Measurements from ENCODE around the gene GPN1. TPM values are rescaled to one million over a fixed set of nuclear protein-coding genes. Genes with fewer than 3 reads are reported as not detected.
A peak's percentile ranks its signal among the peaks of the same experiment; 100 is the strongest.

Gene GPN1
- total RNA-seq, 4 donors from 2014 or later, result 21.0 to 30.0 (median 25.0) TPM

- H3K36me3 ChIP-seq, result no peaks in the 10 kb centered on the region
- intact Hi-C loops (cut with DNase I; ENCODE audit: low total_unique reads) (loop anchor here (5.0 kb wide), 1 partner anchor 96 kb away; the partner anchor contains the start of gene IFT172), in situ Hi-C loops (cut with MboI; ENCODE audit: low sequenced_read_pairs in 4 of 4) (no loop called here)
- TF ChIP-seq, protein P1, sequence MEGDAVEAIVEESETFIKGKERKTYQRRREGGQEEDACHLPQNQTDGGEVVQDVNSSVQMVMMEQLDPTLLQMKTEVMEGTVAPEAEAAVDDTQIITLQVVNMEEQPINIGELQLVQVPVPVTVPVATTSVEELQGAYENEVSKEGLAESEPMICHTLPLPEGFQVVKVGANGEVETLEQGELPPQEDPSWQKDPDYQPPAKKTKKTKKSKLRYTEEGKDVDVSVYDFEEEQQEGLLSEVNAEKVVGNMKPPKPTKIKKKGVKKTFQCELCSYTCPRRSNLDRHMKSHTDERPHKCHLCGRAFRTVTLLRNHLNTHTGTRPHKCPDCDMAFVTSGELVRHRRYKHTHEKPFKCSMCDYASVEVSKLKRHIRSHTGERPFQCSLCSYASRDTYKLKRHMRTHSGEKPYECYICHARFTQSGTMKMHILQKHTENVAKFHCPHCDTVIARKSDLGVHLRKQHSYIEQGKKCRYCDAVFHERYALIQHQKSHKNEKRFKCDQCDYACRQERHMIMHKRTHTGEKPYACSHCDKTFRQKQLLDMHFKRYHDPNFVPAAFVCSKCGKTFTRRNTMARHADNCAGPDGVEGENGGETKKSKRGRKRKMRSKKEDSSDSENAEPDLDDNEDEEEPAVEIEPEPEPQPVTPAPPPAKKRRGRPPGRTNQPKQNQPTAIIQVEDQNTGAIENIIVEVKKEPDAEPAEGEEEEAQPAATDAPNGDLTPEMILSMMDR (IDR thresholded peaks at IDR 0.05 in 4 of 5, conservative IDR thresholded peaks at IDR 0.05 in 1 of 5), result no peak
- no peak for TF ChIP-seq POLR2A (IDR thresholded peaks at IDR 0.05)
- peaks cover 0 to 4% (median 0%) of the 10 kb centered on the region in 3 donors for H3K9me3 ChIP-seq
- ATAC-seq (peak in 1 of 2 donors; percentile 15), DNase-seq (no peak)
- peak overlapping the region; percentile 54 to 86 (median 64) for H3K4me3 ChIP-seq
- H3K4me1 ChIP-seq, result peaks cover 14 to 16% of the 10 kb centered on the region in 2 donors
- H3K27me3 ChIP-seq, result no peaks in the 10 kb centered on the region
- H3K27ac ChIP-seq, result peak overlapping the region; percentile 43 to 74 (median 63)
Observed at GRCh38 chr2:27583390-27583915, 45.4 kb upstream of the GPN1 start.

GRCh38 chr2:27584597-27584996 lies 44.3 kb upstream of the GPN1 start:
- in situ Hi-C loops (cut with MboI; ENCODE audit: low sequenced_read_pairs in 4 of 4), result no loop called here
- peaks cover 14 to 16% of the 10 kb centered on the region in 2 donors for H3K4me1 ChIP-seq
- H3K27me3 ChIP-seq, result no peaks in the 10 kb centered on the region
- no peaks in the 10 kb centered on the region for H3K9me3 ChIP-seq
- H3K4me3 ChIP-seq, result no peak overlapping the region
- ATAC-seq (no peak), DNase-seq (no peak)
- intact Hi-C loops (cut with DNase I; ENCODE audit: low total_unique reads), result loop anchor here (5.0 kb wide), 1 partner anchor 97 kb away; the partner anchor contains the start of gene IFT172
- no peak overlapping the region for H3K27ac ChIP-seq
- H3K36me3 ChIP-seq, result no peaks in the 10 kb centered on the region
- TF ChIP-seq POLR2A (IDR thresholded peaks at IDR 0.05), result no peak
- TF ChIP-seq, protein P1 (IDR thresholded peaks at IDR 0.05 in 4 of 5, conservative IDR thresholded peaks at IDR 0.05 in 1 of 5), result no peak

DNA sequence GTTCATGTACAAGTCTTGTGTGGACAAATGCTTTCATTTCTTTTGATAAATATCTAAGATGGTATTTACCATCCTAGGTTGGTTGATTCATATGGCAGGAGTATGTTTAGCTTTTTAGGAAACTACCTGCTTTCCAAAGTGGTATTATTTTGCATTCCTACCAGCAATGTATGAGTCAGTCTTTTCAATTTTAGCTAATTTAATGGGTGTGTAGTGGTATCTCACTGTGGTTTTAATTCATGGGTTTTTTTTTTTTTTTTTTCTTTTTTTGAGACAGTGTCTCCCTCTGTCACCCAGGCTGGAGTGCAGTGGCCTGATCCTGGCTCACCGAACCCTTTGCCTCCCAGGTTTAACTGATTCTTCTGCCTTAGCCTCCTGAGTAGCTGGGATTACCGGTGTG lies 41.8 kb upstream of the GPN1 start:
- H3K36me3 ChIP-seq, result no peaks in the 10 kb centered on the region
- no peak for DNase-seq
- intact Hi-C loops (cut with DNase I; ENCODE audit: low total_unique reads), result no loop called here
- peaks cover 0 to 3% (median 0%) of the 10 kb centered on the region in 3 donors for H3K9me3 ChIP-seq
- no peak overlapping the region for H3K27ac ChIP-seq
- no peak overlapping the region for H3K4me3 ChIP-seq
- ATAC-seq, result no peak
- no peaks in the 10 kb centered on the region for H3K27me3 ChIP-seq
- in situ Hi-C loops (cut with MboI; ENCODE audit: low sequenced_read_pairs in 4 of 4), result no loop called here
- TF ChIP-seq POLR2A (IDR thresholded peaks at IDR 0.05), result no peak
- TF ChIP-seq, protein P1 (IDR thresholded peaks at IDR 0.05 in 4 of 5, conservative IDR thresholded peaks at IDR 0.05 in 1 of 5), result no peak
- H3K4me1 ChIP-seq, result peaks cover 14 to 16% of the 10 kb centered on the region in 2 donors

DNA sequence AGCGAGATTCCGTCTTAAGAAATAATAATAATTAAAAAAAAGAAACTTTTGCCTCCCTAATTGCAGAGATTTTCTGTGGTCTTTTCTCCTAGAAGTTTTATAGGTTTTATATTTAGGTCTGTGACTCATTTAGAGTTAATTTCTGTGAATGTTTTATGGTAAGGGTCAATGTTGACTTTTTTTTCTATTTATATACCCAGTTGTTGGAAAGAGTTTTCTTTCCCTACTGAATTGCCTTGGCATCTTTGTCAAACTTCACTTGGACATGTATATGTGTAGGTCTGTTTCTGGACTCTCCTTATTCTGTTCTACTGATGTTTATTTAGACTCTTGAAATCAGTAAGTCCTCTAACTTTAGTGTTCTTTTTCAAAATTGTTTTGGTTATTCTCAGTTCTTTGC lies 40.5 kb upstream of the GPN1 start:
- no peak for ATAC-seq
- in situ Hi-C loops (cut with MboI; ENCODE audit: low sequenced_read_pairs in 4 of 4) (no loop called here), intact Hi-C loops (cut with DNase I; ENCODE audit: low total_unique reads) (no loop called here)
- Histone ChIP-seq H3K4me1 (peaks cover 12 to 15% of the 10 kb centered on the region in 2 donors), H3K4me3 (no peak overlapping the region), H3K27me3 (no peaks in the 10 kb centered on the region), H3K9me3 (peaks cover 0 to 3% (median 0%) of the 10 kb centered on the region in 3 donors), H3K27ac (no peak overlapping the region), H3K36me3 (no peaks in the 10 kb centered on the region)
- DNase-seq, result no peak
- TF ChIP-seq POLR2A (IDR thresholded peaks at IDR 0.05), result no peak
- TF ChIP-seq, protein P1 (IDR thresholded peaks at IDR 0.05 in 4 of 5, conservative IDR thresholded peaks at IDR 0.05 in 1 of 5), result no peak

Data from gastrocnemius medialis (tissue), 4 donors.